Activated CD8-positive, alpha-beta memory T cell treated with anti-CD3 and anti-CD28 coated beads, Interleukin-2, amount 50 U/mL, for 24 hours (primary cell): Measurements from ENCODE around the gene CHMP1B.
"Not testable (repeated sequence)": the region's sequence is repeated elsewhere in the genome, so short reads cannot be mapped to it uniquely, and the experiment has no call there.

Experiments used
- DNase-seq: peaks from one replicate; pipeline ENCODE4 v3.0.0-alpha.2; 2020; ENCODE audit errors: extremely low read depth

Gene CHMP1B

DNA sequence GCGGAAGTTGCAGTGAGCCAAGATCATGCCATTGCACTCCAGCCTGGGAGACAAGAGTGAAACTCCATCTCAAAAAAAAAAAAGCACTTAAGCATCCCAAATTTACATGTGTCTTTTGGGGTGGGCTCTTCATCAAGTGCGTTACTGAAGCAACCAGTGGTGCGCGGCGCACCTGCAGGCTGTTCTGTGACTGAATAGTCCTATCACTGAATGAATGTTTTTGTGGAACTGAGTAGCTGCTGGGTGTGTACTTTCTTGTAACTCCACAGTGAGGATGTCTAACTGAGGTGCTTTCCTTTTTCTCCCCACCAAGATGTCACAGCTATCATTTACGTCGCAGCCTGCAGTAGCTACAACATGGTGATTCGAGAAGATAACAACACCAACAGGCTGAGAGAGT is 17.0 kb downstream of the CHMP1B start:
- DNase-seq = no peak

- DNase-seq = no peak
These were observed 20.3 kb downstream of the CHMP1B start for GRCh38 chr18:11871501-11871900.

GRCh38 chr18:11872479-11873136 is 21.4 kb downstream of the CHMP1B start:
- DNase-seq = no peak

DNA sequence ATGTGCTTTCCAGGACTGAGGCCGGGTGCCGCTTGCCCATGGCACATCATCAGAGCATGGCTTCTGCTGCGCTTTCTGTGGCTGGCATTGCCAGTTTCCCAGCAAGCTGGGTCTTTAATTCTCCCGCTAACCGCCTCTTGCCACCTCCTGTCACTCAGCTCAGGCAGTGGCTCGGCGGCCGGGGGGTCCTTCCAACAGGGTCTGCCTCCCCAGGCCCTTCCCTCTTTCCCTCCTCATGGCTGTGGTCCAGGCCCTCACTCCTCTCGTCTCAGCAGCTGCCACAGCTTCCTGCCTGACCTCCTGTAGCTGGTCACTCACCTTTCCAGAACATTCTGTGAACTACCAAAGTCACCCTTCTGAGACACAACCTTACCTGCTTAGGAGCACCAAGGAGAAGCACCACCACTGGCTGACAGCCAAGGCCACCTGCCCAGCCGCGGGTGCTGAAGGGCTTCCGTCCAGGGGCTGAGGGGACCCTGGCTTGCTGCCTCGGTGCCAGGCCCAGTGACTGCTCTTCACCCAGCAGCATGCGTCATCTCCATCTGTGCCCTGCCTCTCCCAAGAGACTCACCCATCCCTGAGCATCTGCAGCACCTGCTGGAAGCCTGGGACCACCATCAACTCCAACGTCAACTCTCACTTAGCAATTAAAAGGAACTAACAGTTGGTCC is 22.6 kb downstream of the CHMP1B start:
- no peak for DNase-seq

GRCh38 chr18:11874676-11875075 is 23.5 kb downstream of the CHMP1B start:
- no peak for DNase-seq

DNA sequence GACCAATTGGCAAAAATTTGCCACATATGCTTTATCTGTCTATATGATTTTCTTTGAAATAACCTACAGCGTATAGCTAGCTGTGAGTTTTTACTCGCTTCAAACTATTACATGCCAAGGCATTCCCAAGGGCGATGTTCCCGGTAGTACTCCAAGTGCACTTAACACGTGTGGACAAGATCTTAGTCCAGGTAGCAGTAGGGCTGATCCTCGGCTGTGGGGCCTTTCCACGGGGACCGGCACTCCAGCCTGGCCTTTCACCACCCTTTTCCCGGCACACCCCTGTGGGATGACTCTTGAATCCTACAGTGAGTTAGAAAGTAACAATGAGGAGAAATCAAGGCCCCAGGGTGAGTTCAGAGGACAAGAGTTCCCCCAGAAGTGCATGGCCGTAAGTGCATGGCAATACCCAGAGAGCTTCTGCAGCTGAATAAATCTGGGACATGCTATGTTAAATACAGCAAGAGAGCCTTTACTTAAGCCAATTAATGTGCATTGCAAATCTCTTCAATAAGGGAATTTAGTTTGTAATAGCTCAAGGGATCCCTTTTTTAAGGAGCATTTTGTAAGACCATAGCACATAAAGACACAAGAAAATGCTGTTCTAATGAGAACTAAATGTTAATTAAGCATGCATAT is 26.4 kb downstream of the CHMP1B start:
- no peak for DNase-seq

- DNase-seq = no peak
These were observed 29.5 kb downstream of the CHMP1B start for GRCh38 chr18:11880586-11881304.

GRCh38 chr18:11882636-11883035 is 31.4 kb downstream of the CHMP1B start:
- no peak for DNase-seq

- DNase-seq = no peak
These were observed 31.9 kb downstream of the CHMP1B start for GRCh38 chr18:11883153-11883552.

- no peak for DNase-seq
These were observed 33.3 kb downstream of the CHMP1B start for GRCh38 chr18:11884396-11885030.

GRCh38 chr18:11885278-11885947 is 34.2 kb downstream of the CHMP1B start:
- no peak for DNase-seq

DNA sequence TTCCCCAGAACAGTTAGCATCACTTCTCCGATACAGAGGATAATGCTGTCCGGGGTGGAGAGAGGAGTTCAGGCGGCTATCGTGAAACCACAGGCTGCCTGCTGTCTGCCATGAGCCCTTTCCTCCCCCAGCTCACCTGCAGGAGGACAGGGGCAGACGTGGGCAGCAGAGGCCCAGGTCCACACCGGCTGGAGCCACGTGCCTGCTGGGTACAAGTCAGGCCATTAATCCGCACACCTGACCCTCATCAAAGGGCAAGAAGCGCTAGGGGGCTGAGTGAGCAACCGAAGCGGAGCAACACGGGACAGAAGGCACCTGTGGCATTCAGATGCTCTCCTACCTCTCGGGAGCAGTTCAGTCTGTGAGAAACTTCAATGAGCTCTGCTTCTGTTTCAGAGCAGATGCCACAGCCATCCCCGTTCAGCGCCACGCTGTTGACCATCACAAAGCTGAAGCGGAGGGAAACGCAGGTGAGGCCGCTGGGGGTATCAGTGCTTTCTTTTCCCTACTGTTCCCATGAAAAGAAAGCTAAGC is 35.4 kb downstream of the CHMP1B start:
- DNase-seq = no peak

- no peak for DNase-seq
These were observed 36.3 kb downstream of the CHMP1B start for GRCh38 chr18:11887328-11888128.

DNA sequence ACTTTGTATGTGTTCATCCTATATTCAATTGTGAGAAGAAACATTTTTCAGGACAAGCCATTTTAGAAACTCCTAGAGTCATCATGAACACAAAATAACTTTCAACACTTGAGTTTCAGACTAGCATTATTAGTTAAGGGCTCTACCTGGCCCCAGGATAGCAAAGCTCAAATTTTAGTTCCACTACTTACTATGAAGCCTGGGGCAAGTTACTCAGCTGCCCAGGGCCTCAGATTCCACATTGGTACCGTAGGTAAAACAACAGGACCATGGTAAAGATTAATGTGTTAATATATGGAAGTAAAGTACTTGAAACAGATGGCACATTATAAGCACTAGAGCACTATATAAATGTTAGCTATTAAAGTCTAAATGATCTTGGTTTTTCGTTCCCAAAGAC is 37.5 kb downstream of the CHMP1B start:
- no peak for DNase-seq

GRCh38 chr18:11889284-11889683 is 38.1 kb downstream of the CHMP1B start:
- DNase-seq = no peak

- DNase-seq = no peak
These were observed 40.5 kb downstream of the CHMP1B start for GRCh38 chr18:11891737-11892136.

- DNase-seq = not testable (repeated sequence)
These were observed 41.2 kb downstream of the CHMP1B start for GRCh38 chr18:11892438-11892837.

DNA sequence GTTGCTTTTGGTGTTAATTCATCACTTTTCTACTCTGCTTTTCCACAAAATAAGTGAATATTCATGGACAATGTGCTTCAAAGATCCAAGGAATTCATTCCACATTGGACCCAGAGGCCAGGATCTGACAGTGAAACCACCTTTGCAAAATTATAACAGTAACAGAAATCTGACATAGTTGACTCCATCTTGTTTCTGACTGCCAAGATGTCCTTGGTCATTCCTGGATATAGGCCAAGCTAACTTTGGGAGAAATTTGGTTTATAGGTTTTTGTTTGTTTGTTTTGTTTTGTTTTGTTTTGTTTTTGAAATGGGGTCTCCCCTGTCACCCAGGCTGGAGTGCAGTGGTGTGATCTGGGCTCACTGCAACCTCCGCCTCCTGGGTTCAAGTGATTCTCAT is 46.6 kb downstream of the CHMP1B start:
- no peak for DNase-seq

DNA sequence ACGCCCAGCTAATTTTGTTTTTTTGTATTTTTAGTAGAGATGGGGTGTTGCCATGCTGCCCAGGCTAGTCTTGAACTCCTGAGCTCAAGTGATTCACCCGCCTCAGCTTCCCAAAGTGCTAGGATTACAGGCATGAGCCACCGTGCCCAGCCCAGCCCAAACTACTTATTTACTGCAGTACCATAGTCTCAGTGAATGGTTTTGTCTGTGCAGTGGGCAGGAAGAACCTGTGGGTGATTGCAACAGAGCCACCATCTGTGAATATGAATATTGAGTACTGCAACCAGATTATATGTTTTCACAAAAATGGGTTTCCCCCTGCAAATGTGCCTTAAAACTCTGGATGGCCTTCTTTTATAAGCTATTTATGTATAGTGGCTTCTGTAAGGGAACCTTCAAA is 47.9 kb downstream of the CHMP1B start:
- no peak for DNase-seq

DNA sequence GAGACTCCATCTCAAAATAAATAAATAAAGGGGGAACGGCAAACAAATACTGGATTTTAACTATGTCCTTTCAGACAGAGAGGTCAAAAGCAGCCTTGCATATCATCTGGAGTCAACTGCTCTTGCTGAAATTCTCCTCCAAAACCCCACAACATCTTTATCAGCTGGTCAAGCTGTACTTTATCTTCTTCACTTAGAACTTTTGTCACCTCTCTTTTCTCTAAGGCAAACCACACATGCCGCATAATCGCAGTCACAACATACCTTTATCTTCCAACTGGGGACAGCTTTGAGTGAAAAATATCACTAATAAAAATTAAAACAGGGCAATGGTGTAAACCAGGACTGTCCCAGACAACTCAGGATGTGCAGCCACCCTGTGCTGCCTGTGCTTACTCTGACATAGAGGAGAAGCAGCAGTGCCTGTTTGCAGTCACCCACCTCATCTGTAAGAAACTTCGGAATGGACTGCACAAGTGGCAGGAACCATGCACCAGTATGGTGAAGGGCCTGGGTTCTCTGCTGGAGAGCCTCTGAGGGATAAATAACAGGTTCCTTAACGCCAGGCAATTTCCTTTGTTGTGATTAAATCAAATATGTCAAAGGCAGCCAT is 50.7 kb downstream of the CHMP1B start:
- no peak for DNase-seq
